HepG2 (cell line): Measurements from ENCODE around the gene MEX3A. TPM values are rescaled to one million over a fixed set of nuclear protein-coding genes. Genes with fewer than 3 reads are reported as not detected.

Source experiments
- ATRX ChIP-seq: sonication (generic); formaldehyde crosslinking; IDR thresholded peaks from 2 replicates; pipeline ENCODE4 v1.4.0; 2020; ENCODE audit warnings: missing genetic modification reagents, borderline replicate concordance
- CAMTA2 ChIP-seq: sonication (generic); formaldehyde crosslinking; IDR thresholded peaks from 2 replicates; pipeline ENCODE4 v1.4.0; 2020; ENCODE audit warnings: mild to moderate bottlenecking, missing genetic modification reagents, borderline replicate concordance
- GABPB1 ChIP-seq: IDR thresholded peaks from 2 replicates; pipeline ENCODE4 v1.6.1; 2016; ENCODE audit warnings: mild to moderate bottlenecking, missing genetic modification reagents, moderate library complexity, missing compliant biosample characterization
- KDM5A ChIP-seq: fragments of 200-600 bp; sonication (generic); IDR thresholded peaks from 2 replicates; pipeline ENCODE4 v1.7.0; 2018; ENCODE audit warnings: antibody characterized with exemption, mild to moderate bottlenecking, low read length, borderline replicate concordance
- MED8 ChIP-seq: sonication (generic); formaldehyde crosslinking; IDR thresholded peaks from 2 replicates; pipeline ENCODE4 v1.8.1; 2023; ENCODE audit warnings: mild to moderate bottlenecking, missing genetic modification reagents; ENCODE audit not compliant: insufficient replicate concordance
- NFYB ChIP-seq: sonication (generic); formaldehyde crosslinking; IDR thresholded peaks from 2 replicates; pipeline ENCODE4 v1.4.0; 2020; ENCODE audit warnings: missing genetic modification reagents
- NONO ChIP-seq, 2 experiments: fragments of 450-650 bp in 1 of 2; sonication (generic) in 1 of 2; formaldehyde crosslinking in 1 of 2; IDR thresholded peaks in 1 of 2; conservative IDR thresholded peaks in 1 of 2; 2 replicates each; pipeline versions ENCODE4 v1.6.1 to v1.8.0; 2017 to 2022; ENCODE audit warnings: mild to moderate bottlenecking in 1 of 2, missing genetic modification reagents in 1 of 2, moderate library complexity in 1 of 2
- NR2F6 ChIP-seq, 2 experiments: IDR thresholded peaks; 2 replicates each; pipeline ENCODE4 v1.6.1; 2016; ENCODE audit warnings: antibody characterized with exemption in 1 of 2, mild to moderate bottlenecking in 1 of 2
- RBAK ChIP-seq: sonication (generic); formaldehyde crosslinking; IDR thresholded peaks from 2 replicates; pipeline ENCODE4 v1.5.1; 2020; ENCODE audit warnings: mild to moderate bottlenecking, missing genetic modification reagents
- YY1 ChIP-seq: IDR thresholded peaks from 2 replicates; pipeline ENCODE4 v1.6.1; 2011; ENCODE audit warnings: low read length, low read depth, moderate library complexity, mild to moderate bottlenecking; ENCODE audit not compliant: insufficient read depth, insufficient replicate concordance
- ZBTB7A ChIP-seq: sonication (generic); formaldehyde crosslinking; IDR thresholded peaks from 2 replicates; pipeline ENCODE4 v1.8.0; 2022; ENCODE audit warnings: mild to moderate bottlenecking, missing genetic modification reagents
- ZNF12 ChIP-seq: sonication (generic); formaldehyde crosslinking; IDR thresholded peaks from 2 replicates; pipeline ENCODE4 v1.5.0; 2020; ENCODE audit warnings: missing genetic modification reagents
- ZNF44 ChIP-seq: sonication (generic); formaldehyde crosslinking; IDR thresholded peaks from 2 replicates; pipeline ENCODE4 v1.5.1; 2020; ENCODE audit warnings: mild to moderate bottlenecking, missing genetic modification reagents
- polyA plus RNA-seq, 8 experiments: library from polyadenylated mRNA; depleted of rRNA in 3 of 8; stranded (reverse) in 7 of 8; unstranded in 1 of 8; fragments of >200 nt; fragmentation: Illumina TruSeq in 4 of 8; extraction: Trizol in 4 of 8; gene quantifications; 2 replicates each; pipeline versions ENCODE4 v1.2.1 to v1.2.3, GENCODE V29; 2011 to 2016; ENCODE audit warnings: low read depth in 4 of 8, missing spikeins in 1 of 8, mixed read lengths in 1 of 8; ENCODE audit not compliant: insufficient read depth in 1 of 8
- total RNA-seq, 5 experiments: library from RNA; depleted of rRNA; stranded (reverse); fragments of >200 nt; fragmentation: Illumina TruSeq; extraction: Trizol; gene quantifications; 2 replicates each; pipeline ENCODE4 v1.2.3, GENCODE V29; 2016; ENCODE audit warnings: low read depth in 1 of 5
- TF ChIP-seq, protein P1 (sequence below): sonication (generic); formaldehyde crosslinking; conservative IDR thresholded peaks from 2 replicates; pipeline ENCODE4 v1.4.0; 2020; ENCODE audit warnings: mild to moderate bottlenecking, missing genetic modification reagents, moderate library complexity
- TF ChIP-seq, protein P2 (sequence below): sonication (generic); formaldehyde crosslinking; IDR thresholded peaks from 2 replicates; pipeline ENCODE4 v1.5.0; 2020; ENCODE audit warnings: mild to moderate bottlenecking, missing genetic modification reagents
- TF ChIP-seq, protein P3 (sequence below): IDR thresholded peaks from 2 replicates; pipeline ENCODE4 v1.6.1; 2012; ENCODE audit warnings: low read depth, low read length, improper control_type of control experiment
- TF ChIP-seq, protein P4 (sequence below): sonication (generic); formaldehyde crosslinking; IDR thresholded peaks from 2 replicates; pipeline ENCODE4 v1.4.0; 2020; ENCODE audit warnings: missing genetic modification reagents, borderline replicate concordance
- TF ChIP-seq, protein P5 (sequence below): IDR thresholded peaks from 2 replicates; pipeline ENCODE4 v1.6.1; 2016; ENCODE audit warnings: missing genetic modification reagents, missing compliant biosample characterization

Gene MEX3A
- total and polyA plus RNA-seq, 2 of the 13 experiments (the other 11 are each of a cell fraction or from before 2014, with no cell fraction given), result 7.6 to 9.1 TPM

DNA sequence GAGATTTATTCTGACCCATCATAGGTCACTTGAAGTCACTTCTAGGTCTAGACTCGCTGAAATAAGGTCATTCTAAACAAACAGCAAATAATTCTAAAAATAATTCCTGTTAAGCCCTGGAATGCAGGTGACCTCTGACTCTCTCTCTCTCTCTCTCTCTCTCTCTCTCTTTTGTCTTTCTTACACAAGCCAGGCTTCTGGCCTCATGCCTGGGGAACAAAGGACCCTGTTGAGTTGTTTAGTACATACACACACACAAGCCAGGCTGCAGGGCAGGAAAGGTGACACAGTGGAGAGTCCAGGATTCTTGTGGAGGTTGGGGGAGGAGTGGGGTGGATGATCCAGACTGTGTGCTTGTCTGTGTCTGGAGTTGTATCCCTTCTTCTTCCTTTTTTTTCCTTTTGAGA is 4.0 kb upstream of the MEX3A start (continued):
- TF ChIP-seq, protein P1, sequence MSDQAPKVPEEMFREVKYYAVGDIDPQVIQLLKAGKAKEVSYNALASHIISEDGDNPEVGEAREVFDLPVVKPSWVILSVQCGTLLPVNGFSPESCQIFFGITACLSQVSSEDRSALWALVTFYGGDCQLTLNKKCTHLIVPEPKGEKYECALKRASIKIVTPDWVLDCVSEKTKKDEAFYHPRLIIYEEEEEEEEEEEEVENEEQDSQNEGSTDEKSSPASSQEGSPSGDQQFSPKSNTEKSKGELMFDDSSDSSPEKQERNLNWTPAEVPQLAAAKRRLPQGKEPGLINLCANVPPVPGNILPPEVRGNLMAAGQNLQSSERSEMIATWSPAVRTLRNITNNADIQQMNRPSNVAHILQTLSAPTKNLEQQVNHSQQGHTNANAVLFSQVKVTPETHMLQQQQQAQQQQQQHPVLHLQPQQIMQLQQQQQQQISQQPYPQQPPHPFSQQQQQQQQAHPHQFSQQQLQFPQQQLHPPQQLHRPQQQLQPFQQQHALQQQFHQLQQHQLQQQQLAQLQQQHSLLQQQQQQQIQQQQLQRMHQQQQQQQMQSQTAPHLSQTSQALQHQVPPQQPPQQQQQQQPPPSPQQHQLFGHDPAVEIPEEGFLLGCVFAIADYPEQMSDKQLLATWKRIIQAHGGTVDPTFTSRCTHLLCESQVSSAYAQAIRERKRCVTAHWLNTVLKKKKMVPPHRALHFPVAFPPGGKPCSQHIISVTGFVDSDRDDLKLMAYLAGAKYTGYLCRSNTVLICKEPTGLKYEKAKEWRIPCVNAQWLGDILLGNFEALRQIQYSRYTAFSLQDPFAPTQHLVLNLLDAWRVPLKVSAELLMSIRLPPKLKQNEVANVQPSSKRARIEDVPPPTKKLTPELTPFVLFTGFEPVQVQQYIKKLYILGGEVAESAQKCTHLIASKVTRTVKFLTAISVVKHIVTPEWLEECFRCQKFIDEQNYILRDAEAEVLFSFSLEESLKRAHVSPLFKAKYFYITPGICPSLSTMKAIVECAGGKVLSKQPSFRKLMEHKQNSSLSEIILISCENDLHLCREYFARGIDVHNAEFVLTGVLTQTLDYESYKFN (CRISPR knock-in tag), result peak; percentile 95
- TF ChIP-seq, protein P2, sequence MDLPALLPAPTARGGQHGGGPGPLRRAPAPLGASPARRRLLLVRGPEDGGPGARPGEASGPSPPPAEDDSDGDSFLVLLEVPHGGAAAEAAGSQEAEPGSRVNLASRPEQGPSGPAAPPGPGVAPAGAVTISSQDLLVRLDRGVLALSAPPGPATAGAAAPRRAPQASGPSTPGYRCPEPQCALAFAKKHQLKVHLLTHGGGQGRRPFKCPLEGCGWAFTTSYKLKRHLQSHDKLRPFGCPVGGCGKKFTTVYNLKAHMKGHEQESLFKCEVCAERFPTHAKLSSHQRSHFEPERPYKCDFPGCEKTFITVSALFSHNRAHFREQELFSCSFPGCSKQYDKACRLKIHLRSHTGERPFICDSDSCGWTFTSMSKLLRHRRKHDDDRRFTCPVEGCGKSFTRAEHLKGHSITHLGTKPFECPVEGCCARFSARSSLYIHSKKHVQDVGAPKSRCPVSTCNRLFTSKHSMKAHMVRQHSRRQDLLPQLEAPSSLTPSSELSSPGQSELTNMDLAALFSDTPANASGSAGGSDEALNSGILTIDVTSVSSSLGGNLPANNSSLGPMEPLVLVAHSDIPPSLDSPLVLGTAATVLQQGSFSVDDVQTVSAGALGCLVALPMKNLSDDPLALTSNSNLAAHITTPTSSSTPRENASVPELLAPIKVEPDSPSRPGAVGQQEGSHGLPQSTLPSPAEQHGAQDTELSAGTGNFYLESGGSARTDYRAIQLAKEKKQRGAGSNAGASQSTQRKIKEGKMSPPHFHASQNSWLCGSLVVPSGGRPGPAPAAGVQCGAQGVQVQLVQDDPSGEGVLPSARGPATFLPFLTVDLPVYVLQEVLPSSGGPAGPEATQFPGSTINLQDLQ (CRISPR knock-in tag), result 0 out of 2 replicates have a peak, but pooled peaks have one; percentile 62
- TF ChIP-seq GABPB1 (CRISPR knock-in tag) (no peak), NR2F6 (IDR thresholded peaks at IDR 0.05) (peak; percentile 100), NR2F6 (CRISPR knock-in tag; IDR thresholded peaks at IDR 0.05) (peak; percentile 100), NFYB (no peak), YY1 (no peak), ZNF44 (CRISPR knock-in tag) (peak; percentile 70; the same call in 1 of the 2 replicates), ZBTB7A (peak; percentile 48; the same call in 1 of the 2 replicates), ATRX (no peak), MED8 (CRISPR knock-in tag) (no peak), ZNF12 (peak; percentile 57; the same call in 1 of the 2 replicates), KDM5A (peak; percentile 63; the same call in 1 of the 2 replicates), RBAK (CRISPR knock-in tag) (no peak), CAMTA2 (CRISPR knock-in tag) (no peak), NONO (IDR thresholded peaks at IDR 0.05) (no peak), NONO (CRISPR knock-in tag; conservative IDR thresholded peaks at IDR 0.05) (peak; percentile 78)
- TF ChIP-seq, protein P3, sequence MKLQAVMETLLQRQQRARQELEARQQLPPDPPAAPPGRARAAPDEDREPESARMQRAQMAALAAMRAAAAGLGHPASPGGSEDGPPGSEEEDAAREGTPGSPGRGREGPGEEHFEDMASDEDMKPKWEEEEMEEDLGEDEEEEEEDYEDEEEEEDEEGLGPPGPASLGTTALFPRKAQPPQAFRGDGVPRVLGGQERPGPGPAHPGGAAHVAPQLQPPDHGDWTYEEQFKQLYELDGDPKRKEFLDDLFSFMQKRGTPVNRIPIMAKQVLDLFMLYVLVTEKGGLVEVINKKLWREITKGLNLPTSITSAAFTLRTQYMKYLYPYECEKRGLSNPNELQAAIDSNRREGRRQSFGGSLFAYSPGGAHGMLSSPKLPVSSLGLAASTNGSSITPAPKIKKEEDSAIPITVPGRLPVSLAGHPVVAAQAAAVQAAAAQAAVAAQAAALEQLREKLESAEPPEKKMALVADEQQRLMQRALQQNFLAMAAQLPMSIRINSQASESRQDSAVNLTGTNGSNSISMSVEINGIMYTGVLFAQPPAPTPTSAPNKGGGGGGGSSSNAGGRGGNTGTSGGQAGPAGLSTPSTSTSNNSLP, result peak; percentile 58; the same call in 1 of the 2 replicates
- TF ChIP-seq, protein P4, sequence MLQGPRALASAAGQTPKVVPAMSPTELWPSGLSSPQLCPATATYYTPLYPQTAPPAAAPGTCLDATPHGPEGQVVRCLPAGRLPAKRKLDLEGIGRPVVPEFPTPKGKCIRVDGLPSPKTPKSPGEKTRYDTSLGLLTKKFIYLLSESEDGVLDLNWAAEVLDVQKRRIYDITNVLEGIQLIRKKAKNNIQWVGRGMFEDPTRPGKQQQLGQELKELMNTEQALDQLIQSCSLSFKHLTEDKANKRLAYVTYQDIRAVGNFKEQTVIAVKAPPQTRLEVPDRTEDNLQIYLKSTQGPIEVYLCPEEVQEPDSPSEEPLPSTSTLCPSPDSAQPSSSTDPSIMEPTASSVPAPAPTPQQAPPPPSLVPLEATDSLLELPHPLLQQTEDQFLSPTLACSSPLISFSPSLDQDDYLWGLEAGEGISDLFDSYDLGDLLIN (CRISPR knock-in tag), result no peak
- TF ChIP-seq, protein P5, sequence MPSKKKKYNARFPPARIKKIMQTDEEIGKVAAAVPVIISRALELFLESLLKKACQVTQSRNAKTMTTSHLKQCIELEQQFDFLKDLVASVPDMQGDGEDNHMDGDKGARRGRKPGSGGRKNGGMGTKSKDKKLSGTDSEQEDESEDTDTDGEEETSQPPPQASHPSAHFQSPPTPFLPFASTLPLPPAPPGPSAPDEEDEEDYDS (CRISPR knock-in tag), result peak; percentile 45; the same call in 1 of the 2 replicates
